Measurements from ENCODE around the gene TFCP2L1. TPM values are rescaled to one million over a fixed set of nuclear protein-coding genes. Genes with fewer than 3 reads are reported as not detected.

The TFCP2L1 gene
- polyA plus RNA-seq, 3 donors: 56.5 to 66.8 (median 61.0) TPM

DNA sequence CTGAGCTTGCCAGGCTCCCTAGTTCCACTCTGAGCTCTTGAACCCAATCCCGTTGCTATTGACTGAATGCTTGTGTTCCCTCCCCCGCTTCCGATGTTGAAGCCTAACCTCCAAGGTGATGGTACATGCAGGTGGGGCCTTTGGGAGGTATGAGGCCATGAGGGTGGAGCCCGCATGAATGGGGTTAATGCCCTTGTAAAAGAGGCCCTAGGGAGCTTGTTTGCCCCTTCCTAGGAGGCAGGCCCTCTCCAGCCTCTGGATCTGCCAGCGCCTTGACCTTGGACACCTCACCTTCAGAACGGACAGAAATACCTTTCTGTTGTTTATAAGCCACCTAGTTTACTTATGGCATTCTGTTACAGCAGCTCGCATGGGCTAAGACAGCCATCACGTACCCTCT, 71.6 kb downstream of the TFCP2L1 start:
- no peak for DNase-seq (ENCODE audit: extremely low read depth in 1 of 11, low read depth in 9 of 11, low spot score in 4 of 11)

DNA sequence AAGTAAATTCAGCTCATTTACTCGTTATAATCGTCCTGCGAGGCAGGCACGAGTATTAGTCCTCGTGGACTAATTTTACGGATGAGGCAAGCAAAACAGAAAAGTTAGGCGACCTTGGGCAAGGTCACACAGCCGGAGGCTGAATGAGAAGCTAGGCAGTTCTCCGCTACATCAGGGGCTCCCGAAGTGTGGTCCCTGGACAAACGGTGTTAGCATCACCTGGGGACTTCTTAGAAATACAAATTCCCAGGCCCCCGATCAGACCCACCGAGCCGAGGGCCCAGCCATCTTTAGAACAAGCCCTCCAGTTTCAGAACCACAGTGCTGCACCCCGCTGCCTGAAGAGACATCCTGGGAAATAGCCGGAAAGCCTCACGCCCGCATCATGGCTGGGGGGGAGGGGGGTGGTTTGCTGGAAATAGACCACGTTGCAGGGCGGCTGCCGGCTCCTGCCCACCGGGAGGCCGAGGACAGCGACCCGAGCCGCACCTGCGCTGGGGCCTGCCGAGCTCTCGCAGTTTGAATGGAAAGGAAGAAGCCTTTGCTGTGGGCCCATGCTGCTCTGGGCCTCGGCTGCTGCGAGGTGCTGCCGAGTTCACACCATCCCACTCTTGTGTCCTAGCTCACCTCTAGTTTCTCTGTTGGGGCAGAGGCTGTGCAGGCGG, 72.2 kb downstream of the TFCP2L1 start:
- DNase-seq (ENCODE audit: extremely low read depth in 1 of 11, low read depth in 9 of 11, low spot score in 4 of 11): no peak

GRCh38 chr2:121211689-121212151, 73.3 kb downstream of the TFCP2L1 start:
- no peak for DNase-seq (ENCODE audit: extremely low read depth in 1 of 11, low read depth in 9 of 11, low spot score in 4 of 11)

- DNase-seq (ENCODE audit: extremely low read depth in 1 of 11, low read depth in 9 of 11, low spot score in 4 of 11): no peak
These were observed 73.8 kb downstream of the TFCP2L1 start for GRCh38 chr2:121211251-121211650.

- DNase-seq (ENCODE audit: extremely low read depth in 1 of 11, low read depth in 9 of 11, low spot score in 4 of 11): no peak
These were observed 74.3 kb downstream of the TFCP2L1 start for GRCh38 chr2:121210691-121211090.

- DNase-seq (ENCODE audit: extremely low read depth in 1 of 11, low read depth in 9 of 11, low spot score in 4 of 11): no peak
These were observed 75.9 kb downstream of the TFCP2L1 start for GRCh38 chr2:121209014-121209610.

GRCh38 chr2:121207494-121207893, 77.5 kb downstream of the TFCP2L1 start:
- DNase-seq (ENCODE audit: extremely low read depth in 1 of 11, low read depth in 9 of 11, low spot score in 4 of 11): no peak

DNA sequence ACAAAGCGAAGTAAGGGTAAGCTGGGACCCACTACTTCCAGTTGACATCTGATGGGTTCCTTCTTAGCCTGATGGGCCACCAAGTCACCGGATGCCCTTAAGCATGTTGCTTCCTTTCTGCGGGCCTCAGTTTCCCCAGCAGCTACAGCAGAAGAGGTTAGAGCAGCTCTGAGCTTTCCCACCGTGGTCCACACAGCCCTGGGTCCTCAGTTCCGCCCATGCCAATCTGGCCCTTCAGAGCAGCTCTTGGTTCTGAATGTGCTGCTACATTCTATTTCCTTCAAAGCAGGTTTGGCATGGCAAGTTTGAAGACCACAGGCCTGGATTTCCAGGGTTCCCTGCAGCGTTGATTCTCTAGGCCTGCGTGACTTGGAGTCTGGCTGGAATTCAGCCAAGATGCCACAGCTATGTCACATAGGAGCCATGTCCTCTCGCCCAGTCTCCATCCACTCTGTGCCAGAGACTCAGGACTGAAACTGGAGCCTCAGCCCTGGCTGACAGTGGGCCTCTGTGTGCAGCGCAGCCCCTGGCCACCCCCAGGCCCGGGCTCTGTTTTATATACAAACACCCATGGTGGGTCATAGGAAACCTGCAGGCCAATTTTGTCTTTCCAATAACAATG, 79.6 kb downstream of the TFCP2L1 start:
- peak in 2 of 11 donors; percentile 9 to 13 for DNase-seq (ENCODE audit: extremely low read depth in 1 of 11, low read depth in 9 of 11, low spot score in 4 of 11)

DNA sequence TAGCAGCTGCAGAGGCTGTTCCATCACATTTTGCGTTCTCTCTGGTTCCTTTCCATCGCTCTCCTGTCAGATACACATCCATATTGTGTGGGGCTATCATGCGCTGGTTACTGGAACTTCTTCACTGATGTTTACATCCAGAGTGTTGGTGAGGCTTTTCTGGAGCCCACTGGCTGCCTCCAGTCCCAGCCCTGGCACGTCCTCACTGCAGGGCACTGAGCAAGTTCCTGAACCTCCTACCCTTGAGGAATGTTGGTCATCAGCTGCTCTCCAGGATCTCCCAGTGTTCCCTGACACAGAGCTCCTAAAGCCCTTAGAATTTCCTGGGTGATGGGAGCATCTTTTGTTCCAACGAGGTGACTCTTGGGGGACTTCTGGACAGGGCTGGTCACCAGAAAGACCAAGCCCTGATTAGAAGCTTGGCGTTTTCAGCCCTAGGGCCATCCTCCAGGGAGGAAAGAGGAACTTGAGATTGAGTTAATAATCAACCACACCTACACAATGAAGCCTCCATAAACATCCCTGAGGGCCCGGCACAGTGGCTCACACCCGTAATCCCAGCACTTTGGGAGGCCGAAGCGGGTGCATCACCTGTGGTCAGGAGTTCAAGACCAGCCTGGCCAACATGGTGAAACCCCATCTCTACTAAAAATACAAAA, 81.3 kb downstream of the TFCP2L1 start:
- DNase-seq (ENCODE audit: extremely low read depth in 1 of 11, low read depth in 9 of 11, low spot score in 4 of 11): no peak

GRCh38 chr2:121202541-121203310, 82.3 kb downstream of the TFCP2L1 start:
- no peak for DNase-seq (ENCODE audit: extremely low read depth in 1 of 11, low read depth in 9 of 11, low spot score in 4 of 11)

DNA sequence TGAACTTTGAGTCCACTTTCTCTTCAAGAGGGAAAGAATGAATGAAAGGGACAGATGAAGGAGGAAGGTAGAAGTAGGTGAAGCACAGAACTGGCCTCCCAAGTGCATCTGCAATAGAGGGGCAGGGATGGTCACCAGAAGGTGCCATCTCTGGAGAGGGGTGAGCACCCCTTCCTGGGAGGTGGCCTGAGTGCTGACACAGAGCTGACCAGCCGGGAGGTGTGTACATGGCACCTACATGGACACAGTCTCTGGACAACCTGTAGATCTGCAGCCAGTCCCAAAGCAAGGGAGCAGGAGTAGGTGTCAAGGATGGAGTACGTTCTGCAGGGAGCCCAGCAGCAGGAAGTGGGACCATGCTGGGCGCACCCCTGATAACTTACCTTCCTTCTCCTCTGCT, 83.2 kb downstream of the TFCP2L1 start:
- no peak for DNase-seq (ENCODE audit: extremely low read depth in 1 of 11, low read depth in 9 of 11, low spot score in 4 of 11)

DNA sequence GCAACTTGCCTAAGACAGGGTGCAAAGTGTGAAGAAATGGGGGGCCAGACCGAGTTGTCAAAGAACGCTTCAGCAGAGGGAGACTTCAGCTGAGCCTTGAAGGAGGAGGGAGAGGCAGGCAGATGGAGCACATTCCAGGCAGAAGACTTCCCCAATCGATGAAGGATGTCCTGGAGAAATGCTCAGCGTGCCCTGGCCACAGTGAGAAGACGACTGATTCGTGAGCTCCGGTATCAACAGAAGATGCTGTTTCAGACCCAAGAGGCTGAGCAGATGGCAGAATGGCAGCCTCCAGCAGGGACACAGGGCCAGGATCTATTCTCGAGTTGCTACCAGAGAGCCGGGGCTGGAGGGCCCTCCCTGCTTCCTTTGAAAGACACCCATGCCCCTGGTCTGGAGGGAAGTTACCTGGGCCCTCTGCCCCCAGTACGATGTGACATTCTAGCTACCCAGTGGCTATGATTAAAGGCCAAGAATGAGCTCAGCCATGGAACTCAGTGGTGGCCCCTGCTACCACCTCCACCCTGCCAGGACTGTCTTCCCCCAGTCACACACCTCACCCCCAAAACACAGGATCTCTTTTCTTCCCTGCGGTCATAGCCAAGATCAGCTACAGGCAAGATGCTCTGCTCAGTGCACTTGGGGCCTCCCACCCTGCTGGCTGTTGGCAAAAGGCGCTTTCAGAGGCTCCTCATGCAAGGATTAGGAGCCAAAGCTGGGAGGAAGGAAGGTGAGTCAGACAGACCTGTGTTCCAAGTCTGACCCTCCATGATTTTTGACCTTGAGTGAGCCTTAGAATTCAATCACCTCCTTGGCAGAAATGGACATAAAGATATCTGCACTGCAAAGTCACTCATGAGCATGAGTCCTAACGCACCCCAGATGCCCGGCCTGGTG, 84.3 kb downstream of the TFCP2L1 start:
- DNase-seq (ENCODE audit: extremely low read depth in 1 of 11, low read depth in 9 of 11, low spot score in 4 of 11): no peak

GRCh38 chr2:121200011-121200347, 85.0 kb downstream of the TFCP2L1 start:
- no peak for DNase-seq (ENCODE audit: extremely low read depth in 1 of 11, low read depth in 9 of 11, low spot score in 4 of 11)

GRCh38 chr2:121199281-121200010, 85.6 kb downstream of the TFCP2L1 start:
- no peak for DNase-seq (ENCODE audit: extremely low read depth in 1 of 11, low read depth in 9 of 11, low spot score in 4 of 11)

GRCh38 chr2:121197369-121198091, 87.5 kb downstream of the TFCP2L1 start:
- no peak for DNase-seq (ENCODE audit: extremely low read depth in 1 of 11, low read depth in 9 of 11, low spot score in 4 of 11)

DNA sequence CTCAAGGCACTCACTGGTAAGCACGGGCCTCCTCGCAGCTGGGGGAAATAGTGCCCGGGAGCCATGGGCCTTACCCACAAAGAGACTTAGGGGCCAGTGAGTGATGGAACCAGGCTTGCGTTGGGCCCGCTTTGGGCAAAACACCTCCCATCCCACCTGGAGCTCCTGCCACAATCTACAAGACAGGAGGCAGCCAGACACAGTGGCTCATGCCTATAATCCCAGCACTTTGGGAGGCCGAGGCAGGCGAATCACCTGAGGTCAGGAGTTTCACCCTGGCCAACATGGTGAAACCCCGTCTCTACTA, 88.2 kb downstream of the TFCP2L1 start:
- DNase-seq (ENCODE audit: extremely low read depth in 1 of 11, low read depth in 9 of 11, low spot score in 4 of 11): no peak

GRCh38 chr2:121196132-121196848, 88.7 kb downstream of the TFCP2L1 start:
- no peak for DNase-seq (ENCODE audit: extremely low read depth in 1 of 11, low read depth in 9 of 11, low spot score in 4 of 11)

All from renal cortex interstitium (tissue), 11 donors.